LNCaP clone FGC (cell line): ENCODE results near the gene PAX6.

Experiments
- DNase-seq: peaks from one replicate; pipeline ENCODE4 v3.0.0-alpha.2; 2011; ENCODE audit warnings: low read depth
- H3K4me3 ChIP-seq: 2 replicates; pipeline ENCODE4 v1.5.1; 2011; ENCODE audit warnings: mild to moderate bottlenecking, low read depth, low read length, control low read depth
- TF ChIP-seq, protein P1 (sequence below): IDR thresholded peaks from 2 replicates; pipeline ENCODE4 v1.5.1; 2012; ENCODE audit warnings: mild to moderate bottlenecking; ENCODE audit not compliant: control insufficient read depth, insufficient read depth; ENCODE audit errors: extremely low read depth

Gene PAX6

GRCh38 chr11:31825838-31826484, 14.8 kb upstream of the PAX6 start:
- DNase-seq, result no peak
- TF ChIP-seq, protein P1, sequence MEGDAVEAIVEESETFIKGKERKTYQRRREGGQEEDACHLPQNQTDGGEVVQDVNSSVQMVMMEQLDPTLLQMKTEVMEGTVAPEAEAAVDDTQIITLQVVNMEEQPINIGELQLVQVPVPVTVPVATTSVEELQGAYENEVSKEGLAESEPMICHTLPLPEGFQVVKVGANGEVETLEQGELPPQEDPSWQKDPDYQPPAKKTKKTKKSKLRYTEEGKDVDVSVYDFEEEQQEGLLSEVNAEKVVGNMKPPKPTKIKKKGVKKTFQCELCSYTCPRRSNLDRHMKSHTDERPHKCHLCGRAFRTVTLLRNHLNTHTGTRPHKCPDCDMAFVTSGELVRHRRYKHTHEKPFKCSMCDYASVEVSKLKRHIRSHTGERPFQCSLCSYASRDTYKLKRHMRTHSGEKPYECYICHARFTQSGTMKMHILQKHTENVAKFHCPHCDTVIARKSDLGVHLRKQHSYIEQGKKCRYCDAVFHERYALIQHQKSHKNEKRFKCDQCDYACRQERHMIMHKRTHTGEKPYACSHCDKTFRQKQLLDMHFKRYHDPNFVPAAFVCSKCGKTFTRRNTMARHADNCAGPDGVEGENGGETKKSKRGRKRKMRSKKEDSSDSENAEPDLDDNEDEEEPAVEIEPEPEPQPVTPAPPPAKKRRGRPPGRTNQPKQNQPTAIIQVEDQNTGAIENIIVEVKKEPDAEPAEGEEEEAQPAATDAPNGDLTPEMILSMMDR, result no peak
- H3K4me3 ChIP-seq, result no peak overlapping the region

- DNase-seq, result no peak
- no peak overlapping the region for H3K4me3 ChIP-seq
- TF ChIP-seq, protein P1, result no peak
Measured at GRCh38 chr11:31824879-31825837, 14.0 kb upstream of the PAX6 start.

DNA sequence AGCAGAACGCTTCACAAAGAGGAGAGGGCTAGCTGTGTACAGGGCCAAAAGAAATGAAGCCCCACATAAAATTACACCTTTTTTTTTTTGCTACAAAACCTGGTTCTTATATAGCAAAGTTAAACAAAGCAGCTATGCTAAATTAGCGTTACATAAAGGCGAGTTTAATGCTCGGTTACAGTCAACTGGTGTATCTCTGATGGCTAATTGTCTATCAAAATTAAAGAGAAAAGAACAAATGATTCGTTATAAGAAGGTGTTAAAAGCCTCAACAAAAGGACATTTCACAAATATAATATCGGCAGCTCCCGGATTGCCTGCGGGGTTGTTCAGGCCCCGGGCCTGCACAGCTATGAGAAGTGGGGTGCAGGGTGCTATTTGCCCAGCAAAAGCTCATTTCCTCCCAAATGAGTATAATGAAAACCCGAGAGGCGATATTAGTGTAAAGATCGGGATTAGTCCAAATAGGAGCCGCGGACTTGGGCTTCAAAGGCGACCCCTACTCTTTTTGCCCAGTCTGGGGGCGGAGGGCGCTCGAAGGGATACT, 13.3 kb upstream of the PAX6 start:
- TF ChIP-seq, protein P1, result no peak
- DNase-seq, result no peak
- no peak overlapping the region for H3K4me3 ChIP-seq

- H3K4me3 ChIP-seq, result no peak overlapping the region
- DNase-seq, result no peak
- TF ChIP-seq, protein P1, result no peak
Measured at GRCh38 chr11:31823644-31824331, 12.7 kb upstream of the PAX6 start.

GRCh38 chr11:31822927-31823643, 12.0 kb upstream of the PAX6 start:
- H3K4me3 ChIP-seq, result no peak overlapping the region
- DNase-seq, result no peak
- TF ChIP-seq, protein P1, result no peak
